SHP77 treated with DMSO at 0.1 percent for 48 hours (cell line): Measurements from ENCODE around the gene COL5A1.

Source experiments
- DNase-seq: peaks from one replicate; lab custom pipeline; 2025; lab: John Stamatoyannopoulos, UW

COL5A1 gene

DNA sequence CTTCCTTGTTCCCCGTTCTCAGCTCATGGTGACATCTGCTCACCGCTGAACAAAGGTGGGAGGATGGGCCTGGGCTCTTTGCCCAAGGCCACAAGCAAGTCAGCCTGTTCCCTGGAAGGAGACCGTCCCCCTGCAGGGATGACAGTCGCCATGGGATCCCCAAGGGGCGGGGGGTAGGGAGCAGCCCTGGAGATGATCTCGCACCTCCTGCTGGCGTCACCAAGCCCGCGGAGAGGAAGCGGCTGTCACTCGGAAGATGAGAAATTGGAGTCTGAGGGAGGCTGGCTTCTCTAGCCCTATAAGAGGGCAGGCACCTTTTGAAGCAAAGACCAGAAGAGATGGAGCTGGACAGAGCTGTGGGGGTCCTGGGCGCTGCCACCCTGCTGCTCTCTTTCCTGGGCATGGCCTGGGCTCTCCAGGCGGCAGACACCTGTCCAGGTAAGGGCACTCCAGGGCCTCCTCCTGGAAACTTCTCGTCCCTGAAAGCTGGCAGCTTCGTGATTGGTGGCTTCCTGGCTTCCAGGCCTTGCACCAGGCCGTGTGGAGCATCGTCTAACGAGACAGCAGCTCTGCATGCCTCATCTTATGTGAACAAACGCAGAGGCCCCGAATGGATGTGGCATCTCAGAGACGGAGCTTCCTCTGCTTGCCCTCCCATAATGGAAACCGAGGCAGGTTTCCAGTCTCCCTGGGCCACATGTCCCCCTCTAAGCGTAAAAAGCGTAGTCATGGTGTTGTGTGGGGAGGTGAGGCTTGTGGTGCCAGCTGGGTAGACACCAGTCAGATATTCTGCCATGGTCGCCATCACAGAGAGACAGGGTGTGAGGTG, 239.1 kb downstream of the COL5A1 start, which contains the start of gene FCN2:
TSS of gene FCN2 (plus strand) at position 327 of the 829 bp plus-strand sequence. CDS start at position 339, 12 bp downstream.
- DNase-seq, result no peak

DNA sequence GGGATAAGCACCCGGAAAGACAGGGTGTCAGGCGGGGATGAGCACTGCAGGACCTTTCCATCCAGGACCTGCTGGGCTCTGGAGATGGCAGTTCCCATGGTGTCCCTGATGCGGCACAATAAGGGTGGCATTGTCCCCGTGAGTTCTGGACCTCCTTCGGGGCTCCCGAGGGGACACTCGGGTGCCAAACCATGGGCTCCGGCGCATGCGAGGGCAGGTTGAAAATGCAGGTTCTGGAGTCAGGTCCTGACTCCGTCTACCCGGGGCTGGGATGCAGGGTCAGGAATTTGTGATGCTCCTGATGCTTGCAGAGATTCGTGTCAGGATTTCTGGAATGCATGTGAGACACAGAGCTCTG, 239.7 kb downstream of the COL5A1 start:
- DNase-seq, result no peak

DNA sequence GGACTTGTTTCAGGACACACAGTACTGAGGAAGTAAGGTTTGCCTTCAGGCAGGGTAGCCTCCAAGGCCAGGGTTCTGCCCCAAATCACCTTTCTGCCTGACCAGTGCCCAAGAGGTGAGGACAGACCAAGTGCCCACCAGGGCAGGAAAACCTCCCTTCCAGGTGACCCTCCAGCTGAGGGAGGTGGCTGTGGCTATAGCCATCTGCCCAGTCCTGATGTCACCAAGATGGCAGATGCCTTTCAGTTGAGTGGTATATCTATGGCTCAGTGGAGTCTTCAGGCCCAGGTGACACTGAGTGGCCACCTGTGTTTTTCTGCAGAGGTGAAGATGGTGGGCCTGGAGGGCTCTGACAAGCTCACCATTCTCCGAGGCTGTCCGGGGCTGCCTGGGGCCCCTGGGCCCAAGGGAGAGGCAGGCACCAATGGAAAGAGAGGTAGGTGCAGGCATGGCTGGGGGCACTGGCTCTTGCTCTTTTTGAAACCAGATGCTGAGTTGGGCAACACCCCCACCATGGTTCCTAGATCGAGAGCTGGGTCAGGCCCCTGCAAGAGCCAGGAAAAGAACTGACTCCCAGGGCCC, 240.7 kb downstream of the COL5A1 start:
- DNase-seq, result no peak

DNA sequence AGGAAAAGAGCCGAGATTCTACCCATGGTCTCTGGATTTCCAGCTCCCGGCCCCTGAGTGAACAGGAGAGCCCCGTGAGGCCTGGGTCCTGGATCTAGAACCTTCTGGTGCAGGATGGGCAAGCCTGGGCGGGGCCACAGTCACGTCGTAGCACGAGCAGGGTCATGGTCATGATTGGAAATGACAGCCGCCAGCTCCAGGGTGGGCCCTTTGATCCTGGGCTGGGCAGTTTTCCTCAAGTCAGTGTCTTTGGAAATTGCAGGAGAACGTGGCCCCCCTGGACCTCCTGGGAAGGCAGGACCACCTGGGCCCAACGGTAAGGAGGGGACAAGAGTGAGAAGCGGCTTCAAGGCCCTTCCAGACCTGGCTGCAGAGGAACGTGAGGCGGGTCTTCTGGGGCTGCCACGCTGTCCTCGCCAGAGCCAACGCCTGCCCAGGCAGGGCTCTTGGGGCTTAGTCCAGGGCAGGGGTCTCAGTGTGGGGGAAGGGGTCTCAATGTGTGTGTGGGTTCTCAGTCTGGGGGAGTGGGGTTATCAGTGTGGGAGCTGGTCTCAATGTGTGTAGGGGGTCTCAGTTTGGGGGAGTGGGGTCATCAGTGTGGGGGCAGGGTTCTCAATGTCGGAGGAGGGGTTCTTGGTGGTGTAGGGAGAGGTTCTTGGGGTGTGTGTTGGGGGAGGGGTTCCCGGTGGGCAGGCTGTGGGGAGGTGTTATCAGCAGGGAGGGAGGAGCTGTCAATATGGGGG, 241.6 kb downstream of the COL5A1 start:
- no peak for DNase-seq

DNA sequence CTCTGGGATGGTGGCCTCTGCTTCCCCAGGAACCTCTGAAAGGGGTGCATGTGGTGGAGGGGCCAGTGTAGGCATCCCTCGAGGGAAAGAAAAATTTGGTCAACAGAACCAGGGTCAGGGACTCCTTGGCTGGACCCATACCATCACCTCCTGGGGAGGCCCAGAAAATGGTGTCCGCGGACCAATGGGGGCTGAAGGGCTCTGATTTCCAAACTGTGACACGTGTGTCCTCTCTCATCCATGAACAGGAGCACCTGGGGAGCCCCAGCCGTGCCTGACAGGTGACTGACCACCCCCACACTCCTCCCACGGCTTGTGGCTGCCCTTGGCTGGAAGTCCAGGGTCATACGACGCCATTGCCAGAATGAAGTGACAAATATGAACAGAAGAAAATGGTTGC, 242.9 kb downstream of the COL5A1 start:
- no peak for DNase-seq

DNA sequence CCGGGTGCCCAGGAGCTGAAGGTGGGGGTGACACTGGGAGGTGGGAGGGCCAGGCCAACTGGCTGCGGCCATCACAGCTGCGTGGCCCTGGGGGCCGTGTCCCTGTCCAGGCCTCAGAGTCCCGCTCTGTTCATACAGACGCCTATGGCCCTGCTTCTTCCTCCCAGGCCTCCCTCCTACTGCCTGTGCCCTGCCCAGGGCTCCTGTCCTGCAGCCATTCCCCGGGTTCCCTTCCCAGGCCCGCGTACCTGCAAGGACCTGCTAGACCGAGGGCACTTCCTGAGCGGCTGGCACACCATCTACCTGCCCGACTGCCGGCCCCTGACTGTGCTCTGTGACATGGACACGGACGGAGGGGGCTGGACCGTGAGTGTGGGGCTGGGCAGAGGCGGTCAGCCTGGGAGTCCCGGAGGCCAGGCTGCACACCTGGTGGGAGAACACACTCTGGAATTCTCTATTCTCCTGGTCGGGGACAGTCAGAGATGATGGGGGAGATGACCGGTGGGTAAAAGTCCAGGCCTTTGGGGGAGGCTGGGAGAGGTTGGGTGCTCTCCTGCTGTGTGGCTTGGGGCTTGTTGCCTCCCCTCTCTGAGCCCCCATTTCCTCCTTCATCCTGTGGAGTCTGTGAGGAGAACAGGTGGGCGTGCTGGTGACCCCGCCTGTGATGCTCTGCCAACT, 243.5 kb downstream of the COL5A1 start:
- DNase-seq, result no peak

DNA sequence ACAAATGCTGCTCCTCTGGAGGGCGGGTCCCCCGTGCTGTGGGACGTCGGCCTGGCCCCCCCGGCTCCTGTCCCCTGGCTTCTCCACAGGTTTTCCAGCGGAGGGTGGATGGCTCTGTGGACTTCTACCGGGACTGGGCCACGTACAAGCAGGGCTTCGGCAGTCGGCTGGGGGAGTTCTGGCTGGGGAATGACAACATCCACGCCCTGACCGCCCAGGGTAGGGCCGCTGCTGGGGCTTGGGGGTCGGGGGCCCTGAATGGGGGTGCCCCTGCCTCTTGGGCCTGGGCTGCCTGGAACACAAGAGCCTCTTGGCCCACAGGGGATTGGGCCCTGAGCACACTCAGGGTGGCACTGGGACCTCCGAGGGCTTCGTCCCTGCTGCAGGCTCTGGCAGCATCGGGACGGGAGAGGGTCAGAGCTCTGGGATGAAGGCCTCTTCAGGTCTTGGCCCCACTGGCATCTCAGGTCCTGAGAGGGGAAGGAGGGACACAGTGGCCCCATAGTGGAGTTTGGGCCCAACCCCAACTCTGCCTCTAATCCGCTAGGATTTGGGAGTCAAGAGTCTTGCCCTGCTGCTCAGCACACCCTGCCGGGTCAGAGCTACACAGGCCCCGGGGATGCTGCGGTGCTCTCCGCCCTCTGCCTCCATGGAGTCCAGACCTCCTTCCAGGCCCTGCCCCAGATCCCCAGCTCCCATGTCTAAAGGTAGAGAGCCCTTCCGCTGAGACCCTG, 244.2 kb downstream of the COL5A1 start:
- DNase-seq, result no peak

DNA sequence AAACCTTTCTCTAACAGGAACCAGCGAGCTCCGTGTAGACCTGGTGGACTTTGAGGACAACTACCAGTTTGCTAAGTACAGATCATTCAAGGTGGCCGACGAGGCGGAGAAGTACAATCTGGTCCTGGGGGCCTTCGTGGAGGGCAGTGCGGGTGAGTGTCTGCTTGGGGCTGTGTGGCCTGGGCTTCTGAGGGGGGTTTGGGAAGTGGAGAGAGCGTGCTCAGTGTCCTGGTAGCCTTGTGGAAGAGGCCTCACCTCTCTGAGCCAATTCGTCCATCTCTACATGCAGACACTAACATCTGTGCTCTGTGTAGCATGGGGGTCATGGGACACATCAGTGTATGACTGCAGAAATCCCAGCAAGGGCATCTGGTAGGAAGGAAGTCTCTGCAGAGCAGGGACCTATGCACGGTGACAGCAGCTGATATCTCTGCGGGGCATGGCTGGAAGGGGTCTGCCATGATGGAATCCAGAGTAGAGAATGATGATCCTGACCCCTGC, 244.9 kb downstream of the COL5A1 start:
- DNase-seq, result no peak

DNA sequence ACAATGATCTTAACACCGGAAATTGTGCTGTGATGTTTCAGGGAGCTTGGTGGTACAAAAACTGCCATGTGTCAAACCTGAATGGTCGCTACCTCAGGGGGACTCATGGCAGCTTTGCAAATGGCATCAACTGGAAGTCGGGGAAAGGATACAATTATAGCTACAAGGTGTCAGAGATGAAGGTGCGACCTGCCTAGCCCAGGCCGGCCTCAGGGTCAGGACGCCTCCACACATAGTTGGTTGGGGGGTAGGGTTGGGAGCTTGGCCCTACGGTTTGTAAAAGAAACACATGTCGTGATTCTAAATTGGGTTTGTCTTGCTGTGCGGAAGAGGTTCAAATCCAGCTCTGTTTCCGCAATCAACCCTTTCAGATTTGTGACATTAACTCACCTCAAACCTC, 245.6 kb downstream of the COL5A1 start:
- no peak for DNase-seq

DNA sequence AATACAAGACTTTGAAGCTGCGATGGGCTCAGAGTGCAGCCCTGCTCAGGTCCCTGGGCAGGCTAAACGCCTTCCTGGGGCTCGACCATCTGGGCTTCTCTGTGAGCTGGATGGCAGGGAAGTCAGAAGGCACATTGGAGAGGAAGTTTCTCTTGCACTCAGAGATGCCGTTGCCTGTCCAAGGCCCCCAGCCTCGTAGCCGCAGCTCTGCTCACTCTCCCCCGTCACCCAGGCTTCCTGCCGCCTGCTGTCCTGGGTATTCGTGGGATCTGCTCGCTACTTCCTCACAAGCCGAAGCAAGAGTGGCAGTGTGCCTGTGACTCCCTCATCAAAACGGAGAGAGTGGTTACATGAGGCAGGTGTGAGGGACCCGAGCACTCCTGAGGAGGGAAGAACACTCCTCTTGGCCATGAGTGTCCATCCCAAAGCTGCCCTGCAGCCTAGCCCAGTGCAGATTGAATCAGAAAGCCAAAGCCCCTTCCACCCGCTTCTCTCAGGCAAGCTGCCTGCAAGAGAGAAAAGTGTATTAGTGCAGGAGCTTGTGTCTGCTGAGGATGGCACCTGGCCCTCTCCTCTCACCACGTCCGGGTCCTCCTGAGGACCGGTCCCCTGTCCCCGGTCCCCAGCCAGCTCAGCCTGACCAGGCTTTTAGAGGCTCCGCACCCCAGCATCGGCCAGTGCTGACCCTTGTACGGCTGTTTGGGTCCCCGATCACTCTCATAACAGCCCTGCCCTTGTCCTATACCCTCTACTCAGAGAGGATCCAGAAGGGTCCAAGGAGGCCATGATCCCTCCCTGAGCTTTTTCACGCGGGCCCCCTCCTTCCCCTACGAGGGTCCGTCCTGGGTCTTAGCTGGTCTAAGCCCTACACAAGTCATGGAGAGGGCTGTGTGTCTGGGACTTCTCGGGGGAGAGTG, 246.3 kb downstream of the COL5A1 start:
- no peak for DNase-seq

DNA sequence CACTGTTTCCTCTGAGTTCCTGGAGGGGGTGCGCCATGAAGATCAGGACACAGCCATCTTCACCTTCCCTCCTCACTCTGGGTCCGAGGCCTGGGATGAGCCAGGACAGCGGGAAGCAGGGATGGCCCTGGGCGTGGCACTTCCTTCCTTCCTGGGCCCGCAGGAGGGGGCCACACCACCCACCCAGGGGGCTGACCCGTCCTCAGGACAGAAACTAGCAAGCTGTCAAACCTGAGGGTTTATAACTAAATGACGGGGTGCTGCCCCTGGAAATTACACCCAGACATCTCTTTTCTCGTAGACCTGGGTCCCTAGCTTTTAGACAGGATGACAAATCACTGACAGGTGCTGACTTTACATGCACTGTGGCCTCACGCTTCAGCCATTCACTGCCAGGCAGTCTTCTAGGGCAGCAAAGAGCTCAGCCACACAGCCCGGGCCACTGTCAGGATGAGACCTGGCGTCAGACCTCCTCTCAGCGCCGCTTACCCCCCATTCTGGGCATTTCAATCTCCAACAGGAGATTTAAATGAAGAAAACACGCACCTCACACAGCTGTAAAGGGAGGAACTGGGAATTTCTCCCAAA, 247.1 kb downstream of the COL5A1 start:
- no peak for DNase-seq

DNA sequence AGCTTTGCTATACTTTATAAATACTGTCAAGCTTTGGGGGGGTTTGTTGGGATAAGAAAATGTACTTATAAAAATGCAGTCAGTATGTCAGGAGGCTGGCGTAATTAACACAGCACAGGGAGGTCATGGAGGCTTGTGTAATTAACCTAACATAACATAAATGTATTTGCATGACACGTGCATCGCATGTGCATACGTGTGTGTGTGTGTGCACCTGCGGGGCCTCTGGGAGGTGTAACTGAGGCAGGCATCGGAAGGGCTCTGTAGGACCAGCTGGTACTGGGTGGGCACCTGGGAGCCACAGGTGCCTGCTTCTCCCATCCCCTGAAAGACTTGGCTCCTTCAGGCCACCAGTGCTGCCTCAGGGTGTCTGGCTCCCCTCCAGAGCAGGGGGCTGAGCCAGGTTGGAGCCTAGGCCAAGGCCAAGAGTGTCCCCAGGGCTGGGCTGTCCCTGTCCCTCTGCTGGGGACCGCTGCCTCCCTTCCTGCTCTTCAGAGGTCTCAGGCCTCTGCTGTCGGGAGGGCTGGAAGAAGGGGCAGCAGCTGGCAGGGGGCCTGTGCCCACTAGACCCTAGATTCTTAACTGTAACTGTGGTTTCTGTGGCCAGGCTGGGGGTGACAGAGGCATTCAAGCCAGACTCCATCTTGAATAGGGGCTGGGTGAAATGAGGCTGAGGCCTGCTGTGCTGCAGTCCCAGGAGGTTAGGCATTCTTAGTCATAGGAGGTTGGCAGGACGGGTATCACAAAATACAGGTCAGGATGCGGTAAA, 248.0 kb downstream of the COL5A1 start:
- DNase-seq, result no peak

DNA sequence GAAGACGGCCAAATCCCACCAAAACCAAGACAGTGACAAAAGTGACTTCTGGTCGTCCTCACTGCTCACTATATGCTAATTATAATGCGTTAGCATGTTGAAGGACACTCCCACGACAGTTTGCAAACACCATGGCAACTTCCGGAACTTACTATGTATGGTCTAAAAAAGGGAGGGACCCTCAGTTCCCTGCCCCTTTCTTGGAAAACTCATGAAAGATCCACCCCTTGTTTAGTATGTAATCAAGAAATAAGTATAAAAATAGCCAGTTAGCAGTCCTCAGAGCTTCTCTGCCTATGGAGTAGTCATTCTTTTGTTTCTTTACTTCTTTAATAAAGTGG, 248.5 kb downstream of the COL5A1 start:
- DNase-seq, result no peak

DNA sequence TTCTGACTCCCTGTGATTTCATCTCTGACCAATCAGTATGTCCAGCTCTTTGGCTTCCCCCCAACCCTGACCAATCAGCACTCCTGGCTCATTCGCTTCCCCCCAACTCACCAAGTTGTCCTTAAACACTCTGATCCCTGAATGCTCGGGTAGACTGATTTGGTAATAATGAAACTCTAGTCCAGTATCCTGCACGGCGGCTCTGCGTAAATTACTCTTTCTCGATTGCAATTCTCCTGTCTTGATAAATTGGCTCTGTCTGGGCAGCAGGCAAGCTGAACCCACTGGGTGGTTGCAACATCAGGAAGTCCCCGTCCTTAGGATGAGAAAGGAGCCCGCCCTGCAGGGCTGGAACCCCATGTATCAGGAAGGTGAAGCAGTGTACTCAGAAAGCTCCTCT, 249.4 kb downstream of the COL5A1 start:
- no peak for DNase-seq

DNA sequence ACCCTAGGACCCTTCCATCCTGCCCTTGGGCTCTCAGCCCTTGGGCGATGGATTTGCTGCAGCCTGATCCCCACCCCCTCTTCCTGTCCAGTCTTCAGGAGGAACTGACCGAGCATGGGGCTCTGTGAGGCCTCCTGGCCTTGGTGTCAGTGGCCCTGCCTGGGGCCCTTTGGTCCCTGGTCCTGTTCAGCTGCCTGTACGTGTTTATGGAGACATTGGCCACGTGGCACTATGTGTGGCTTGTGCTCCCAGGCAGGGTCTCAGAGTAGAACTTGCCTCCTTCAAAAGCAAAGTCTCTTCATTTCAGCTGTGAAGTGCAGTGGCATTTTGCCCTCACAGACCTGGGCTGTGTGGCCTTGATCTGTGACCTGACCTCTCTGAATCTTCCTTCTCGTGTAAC, 250.1 kb downstream of the COL5A1 start:
- no peak for DNase-seq

DNA sequence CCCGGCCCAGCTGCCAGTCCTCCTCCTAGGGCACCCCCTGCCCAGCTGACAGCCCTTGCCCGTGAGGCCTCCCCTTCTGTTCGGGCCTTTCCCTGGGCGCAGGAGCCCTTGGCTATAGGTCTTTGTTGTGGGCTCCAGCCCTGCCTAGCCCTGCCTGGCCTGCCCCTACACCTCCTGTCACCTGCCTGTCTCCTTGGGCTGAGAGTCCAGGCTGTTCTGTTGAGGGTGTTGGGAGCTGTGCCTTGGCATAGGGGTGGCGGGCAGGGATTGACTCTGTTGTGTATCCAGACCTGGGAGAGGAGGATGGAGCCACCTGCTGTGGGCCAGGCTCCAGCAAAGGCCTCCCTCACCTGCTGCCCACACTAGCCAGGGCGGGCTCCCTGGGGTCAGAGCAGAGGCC, 250.6 kb downstream of the COL5A1 start:
- no peak for DNase-seq

DNA sequence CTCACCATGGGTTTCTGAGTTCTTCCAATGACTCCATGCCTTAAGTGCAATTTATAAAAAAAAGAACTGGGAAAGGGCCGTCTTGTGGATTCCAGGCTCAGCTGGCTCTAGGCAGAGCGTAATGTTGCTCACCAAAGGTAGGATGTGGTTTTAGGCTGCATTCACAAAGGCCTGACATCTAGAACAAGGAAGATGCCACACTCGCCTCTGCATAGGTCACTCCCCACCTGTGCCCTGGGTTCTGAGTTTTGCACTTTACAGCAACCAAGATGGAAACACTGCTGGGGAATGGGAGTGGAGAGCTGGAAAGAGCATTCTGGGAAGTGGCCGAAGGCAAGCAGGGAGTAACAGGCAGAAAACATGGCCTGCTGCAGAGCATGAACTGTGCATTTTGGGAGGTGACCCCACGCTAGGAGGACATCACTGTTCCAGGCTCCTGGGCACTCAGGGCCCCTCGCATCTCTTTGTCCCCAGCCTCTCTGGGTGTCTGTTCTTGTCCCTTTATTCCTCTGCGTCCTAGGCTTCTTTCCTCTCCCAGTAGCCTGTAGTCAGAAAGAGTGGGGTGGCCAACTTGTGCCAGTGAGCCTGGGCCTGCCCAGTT, 251.3 kb downstream of the COL5A1 start:
- no peak for DNase-seq
